OCI-LY1 (cell line): Measurements from ENCODE around the gene BHMT.

ENCODE experiments used
- EZH2 ChIP-seq: fragments of 200-600 bp; sonication (generic), shearing (Covaris generic); IDR thresholded peaks from 2 replicates; pipeline ENCODE4 v1.8.0; 2017; ENCODE audit warnings: borderline replicate concordance, mixed run types, mild to moderate bottlenecking, antibody characterized with exemption, low read length, moderate library complexity, mixed read lengths
- TF ChIP-seq, protein P1 (sequence below): fragments of 200-600 bp; sonication (generic), shearing (Covaris generic); IDR thresholded peaks from 2 replicates; pipeline ENCODE4 v1.5.1; 2017; ENCODE audit warnings: mild to moderate bottlenecking, antibody characterized with exemption, low read length, moderate library complexity, mixed read lengths

DNA sequence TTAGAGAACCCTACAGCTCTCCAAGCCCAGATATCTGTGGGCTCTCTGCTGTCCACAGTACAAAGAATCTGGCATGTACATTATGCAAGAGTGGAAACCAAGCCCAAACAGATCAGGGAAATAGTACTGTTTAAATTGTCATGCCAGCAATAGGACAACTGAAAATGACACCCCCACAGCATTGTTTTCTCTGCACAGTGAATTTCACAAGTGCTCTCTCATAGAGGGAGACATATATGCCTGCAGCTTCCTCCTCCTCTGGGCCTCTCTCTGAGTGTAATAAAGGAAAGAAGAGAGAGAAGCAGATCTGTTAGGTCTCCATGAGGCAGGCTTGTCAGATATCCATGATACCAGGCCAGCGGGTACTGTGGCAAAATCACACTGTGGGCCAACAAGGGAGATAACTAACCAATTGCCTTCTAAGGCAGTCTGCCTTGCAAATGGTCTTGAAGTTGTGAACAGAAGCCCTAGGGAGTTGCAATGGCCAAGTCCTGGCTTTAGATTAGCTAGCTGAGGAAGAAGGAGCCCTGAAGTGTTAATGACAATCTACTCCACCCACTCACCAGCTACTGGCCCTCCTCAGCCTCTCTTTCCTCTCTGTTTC lies 69.9 kb downstream of the BHMT start:
- TF ChIP-seq EZH2 = no peak
- TF ChIP-seq, protein P1, sequence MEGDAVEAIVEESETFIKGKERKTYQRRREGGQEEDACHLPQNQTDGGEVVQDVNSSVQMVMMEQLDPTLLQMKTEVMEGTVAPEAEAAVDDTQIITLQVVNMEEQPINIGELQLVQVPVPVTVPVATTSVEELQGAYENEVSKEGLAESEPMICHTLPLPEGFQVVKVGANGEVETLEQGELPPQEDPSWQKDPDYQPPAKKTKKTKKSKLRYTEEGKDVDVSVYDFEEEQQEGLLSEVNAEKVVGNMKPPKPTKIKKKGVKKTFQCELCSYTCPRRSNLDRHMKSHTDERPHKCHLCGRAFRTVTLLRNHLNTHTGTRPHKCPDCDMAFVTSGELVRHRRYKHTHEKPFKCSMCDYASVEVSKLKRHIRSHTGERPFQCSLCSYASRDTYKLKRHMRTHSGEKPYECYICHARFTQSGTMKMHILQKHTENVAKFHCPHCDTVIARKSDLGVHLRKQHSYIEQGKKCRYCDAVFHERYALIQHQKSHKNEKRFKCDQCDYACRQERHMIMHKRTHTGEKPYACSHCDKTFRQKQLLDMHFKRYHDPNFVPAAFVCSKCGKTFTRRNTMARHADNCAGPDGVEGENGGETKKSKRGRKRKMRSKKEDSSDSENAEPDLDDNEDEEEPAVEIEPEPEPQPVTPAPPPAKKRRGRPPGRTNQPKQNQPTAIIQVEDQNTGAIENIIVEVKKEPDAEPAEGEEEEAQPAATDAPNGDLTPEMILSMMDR = no peak
